Trophoblast cell (in vitro differentiated cells and primary cell): ENCODE data around the gene ZIC5. TPM values are rescaled to one million over a fixed set of nuclear protein-coding genes. Genes with fewer than 3 reads are reported as not detected.
A peak's percentile ranks its signal among the peaks of the same experiment; 100 is the strongest.

Experiments
- DNase-seq, 2 donors: peaks; one replicate each; pipeline ENCODE4 v3.0.0-alpha.2; 2016
- H2AFZ ChIP-seq: 2 replicates; pipeline ENCODE4 v1.6.1; 2013; ENCODE audit warnings: low read length, moderate library complexity, mild to moderate bottlenecking; ENCODE audit not compliant: insufficient read depth, poor library complexity
- H2AK5ac ChIP-seq: 2 replicates; pipeline ENCODE4 v1.6.1; 2013; ENCODE audit warnings: mild to moderate bottlenecking, low read length
- H2BK120ac ChIP-seq: 2 replicates; pipeline ENCODE4 v1.6.1; 2013; ENCODE audit warnings: low read length, mild to moderate bottlenecking, moderate library complexity; ENCODE audit not compliant: insufficient read depth, poor library complexity
- H2BK12ac ChIP-seq: 2 replicates; pipeline ENCODE4 v1.6.1; 2013; ENCODE audit warnings: mild to moderate bottlenecking, low read length, moderate library complexity
- H2BK5ac ChIP-seq: 2 replicates; pipeline ENCODE4 v1.6.1; 2013; ENCODE audit warnings: low read length, low read depth, moderate library complexity, mild to moderate bottlenecking; ENCODE audit not compliant: poor library complexity
- H3K14ac ChIP-seq: 2 replicates; pipeline ENCODE4 v1.6.1; 2013; ENCODE audit warnings: mild to moderate bottlenecking, low read length
- H3K18ac ChIP-seq: 2 replicates; pipeline ENCODE4 v1.6.1; 2013; ENCODE audit warnings: mild to moderate bottlenecking, low read length
- H3K23ac ChIP-seq: 2 replicates; pipeline ENCODE4 v1.6.1; 2013; ENCODE audit warnings: low read length
- H3K27ac ChIP-seq: 2 replicates; pipeline ENCODE4 v1.5.1; 2013; ENCODE audit warnings: low read depth, mild to moderate bottlenecking, inconsistent platforms, low read length, moderate library complexity
- H3K27me3 ChIP-seq: 2 replicates; pipeline ENCODE4 v1.6.1; 2013; ENCODE audit warnings: inconsistent platforms, mild to moderate bottlenecking, low read length, moderate library complexity; ENCODE audit not compliant: insufficient read depth
- H3K36me3 ChIP-seq, 2 experiments: 1 replicate in 1 of 2; 2 replicates in 1 of 2; pipeline ENCODE4 v1.6.1; 2013; ENCODE audit warnings: low read length in 2 of 2, mild to moderate bottlenecking in 2 of 2, moderate library complexity in 1 of 2; ENCODE audit not compliant: insufficient read depth in 2 of 2, control insufficient read depth in 1 of 2
- H3K4ac ChIP-seq: 2 replicates; pipeline ENCODE4 v1.6.1; 2013; ENCODE audit warnings: low read depth, mild to moderate bottlenecking, low read length, moderate library complexity
- H3K4me1 ChIP-seq, 2 experiments: 1 replicate in 1 of 2; 2 replicates in 1 of 2; pipeline ENCODE4 v1.6.1; 2013; ENCODE audit warnings: low read length in 2 of 2, mild to moderate bottlenecking in 2 of 2, moderate library complexity in 1 of 2; ENCODE audit not compliant: insufficient read depth in 2 of 2, control insufficient read depth in 1 of 2
- H3K4me2 ChIP-seq: 2 replicates; pipeline ENCODE4 v1.6.1; 2013; ENCODE audit warnings: inconsistent platforms, mild to moderate bottlenecking, low read length, moderate library complexity
- H3K4me3 ChIP-seq: 2 replicates; pipeline ENCODE4 v1.5.1; 2013; ENCODE audit warnings: mild to moderate bottlenecking, low read depth, low read length, inconsistent platforms
- H3K79me1 ChIP-seq: one replicate; pipeline ENCODE4 v1.6.1; 2013; ENCODE audit warnings: low read length
- H3K79me2 ChIP-seq: 2 replicates; pipeline ENCODE4 v1.6.1; 2013; ENCODE audit warnings: low read length, mild to moderate bottlenecking; ENCODE audit not compliant: control insufficient read depth, insufficient read depth, poor library complexity
- H3K9ac ChIP-seq: 2 replicates; pipeline ENCODE4 v1.6.1; 2013; ENCODE audit warnings: mild to moderate bottlenecking, low read length
- H3K9me3 ChIP-seq: 2 replicates; pipeline ENCODE4 v1.6.1; 2013; ENCODE audit warnings: low read depth, mild to moderate bottlenecking, control low read depth, inconsistent platforms, low read length; ENCODE audit not compliant: insufficient read depth
- H4K12ac ChIP-seq: 2 replicates; pipeline ENCODE4 v1.6.1; 2013; ENCODE audit warnings: low read depth, mild to moderate bottlenecking, low read length, moderate library complexity
- H4K8ac ChIP-seq: 2 replicates; pipeline ENCODE4 v1.6.1; 2013; ENCODE audit warnings: low read depth, mild to moderate bottlenecking, low read length, moderate library complexity
- H4K91ac ChIP-seq: one replicate; pipeline ENCODE4 v1.6.1; 2013; ENCODE audit warnings: low read depth, mild to moderate bottlenecking, low read length, moderate library complexity
- WGBS: extraction: QIAGEN DNeasy Blood & Tissue Kit; methylation state at CpG from one replicate; pipeline ENCODE4 v1.1.7; 2013; ENCODE audit warnings: missing lambda C conversion rate; ENCODE audit not compliant: insufficient read length, insufficient coverage; ENCODE audit errors: extremely low coverage; 5-methylcytosine and 5-hydroxymethylcytosine counted together
- polyA plus RNA-seq: library from polyadenylated mRNA; stranded (reverse); fragments of 200-250 nt; gene quantifications from 2 replicates; pipeline ENCODE4 v1.2.3, GENCODE V29; 2013

Gene ZIC5
- 0.01 TPM in 1 of 2 replicates, not detected in the other for polyA plus RNA-seq

DNA sequence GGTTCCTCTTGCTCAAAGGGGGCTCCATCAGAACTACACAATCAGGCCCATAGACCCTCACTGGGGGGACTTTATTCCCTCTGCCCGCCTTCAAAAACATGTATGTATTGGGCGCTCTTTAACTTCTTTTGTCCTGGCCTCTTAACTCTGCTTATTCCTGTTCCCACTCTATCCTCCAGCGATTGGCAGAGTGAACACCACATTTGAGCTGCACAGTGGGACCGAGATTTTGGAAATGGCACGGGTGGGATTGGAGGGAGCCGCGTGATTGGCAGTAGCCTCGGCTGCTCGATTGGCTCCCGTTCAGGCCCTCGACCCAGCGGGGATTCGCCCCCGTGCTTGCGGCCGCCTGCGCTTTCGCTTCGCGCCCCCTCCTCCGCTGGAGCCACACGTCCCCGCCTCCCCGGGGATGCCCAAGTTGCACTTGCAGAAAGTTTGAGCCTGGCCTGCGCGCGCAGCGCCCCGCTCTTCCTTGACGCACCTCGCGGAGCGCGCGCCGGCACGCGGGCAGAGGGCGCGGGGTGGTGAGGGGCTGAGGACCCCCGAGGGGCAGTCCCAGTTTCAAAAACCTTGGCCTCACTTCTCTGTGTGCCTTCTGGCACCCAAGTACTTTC lies at the start of gene ZIC5:
Gene ZIC5, minus strand, starts transcription at position 192 of the 614 bp plus-strand sequence. Its CDS starts 164 bp downstream, at position 28.
- no peak within 1 kb of the TSS for H3K23ac ChIP-seq

DNA sequence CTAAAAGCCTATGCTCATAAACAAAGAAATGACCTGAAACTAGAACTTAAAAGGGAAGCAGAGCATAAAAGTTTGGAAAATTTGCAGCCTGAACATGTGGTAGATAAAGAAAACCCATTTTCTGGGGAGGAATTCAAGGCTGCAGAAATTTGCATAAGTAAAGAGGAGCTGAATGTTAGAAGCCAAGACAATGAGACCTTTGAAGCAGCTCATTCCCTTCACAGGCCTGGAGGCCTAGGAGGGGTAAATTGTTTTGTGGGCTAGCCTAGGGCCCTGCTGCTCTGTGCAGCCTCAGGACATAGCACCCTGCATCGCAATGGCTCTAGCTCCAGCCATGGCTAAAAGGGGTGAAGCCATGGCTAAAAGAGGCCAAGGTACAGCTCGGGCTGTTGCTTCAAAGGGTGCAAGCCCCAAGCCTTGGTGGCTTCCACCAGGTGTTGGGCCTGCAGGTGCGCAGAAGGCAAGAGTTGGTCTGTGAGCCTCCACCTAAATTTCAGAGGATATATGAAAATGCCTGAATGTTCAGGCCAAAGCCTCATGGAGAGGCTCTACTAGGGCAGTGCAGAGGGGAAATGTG lies 48.3 kb upstream of the ZIC5 start:
- Histone ChIP-seq H3K4ac (no peak overlapping the region), H3K36me3 (no peaks in the 10 kb centered on the region), H3K23ac (no peak overlapping the region), H3K79me1 (no peaks in the 10 kb centered on the region), H3K79me2 (no peaks in the 10 kb centered on the region), H4K12ac (no peak overlapping the region), H3K4me2 (no peak overlapping the region), H4K91ac (no peak overlapping the region), H3K9ac (no peak overlapping the region), H3K4me1 (no peaks in the 10 kb centered on the region), H2AK5ac (no peak overlapping the region), H2BK5ac (no peak overlapping the region), H3K27me3 (no peaks in the 10 kb centered on the region), H3K27ac (no peak overlapping the region), H3K9me3 (no peaks in the 10 kb centered on the region), H4K8ac (no peak overlapping the region), H3K14ac (no peak overlapping the region), H2BK120ac (no peak overlapping the region), H2BK12ac (no peak overlapping the region), H3K4me3 (no peak overlapping the region), H3K18ac (no peak overlapping the region), H2AFZ (no peak overlapping the region)
- WGBS: no CpG with 5 or more reads among the region's 3 CpGs
- DNase-seq: peak; percentile 16 to 28

More for the DNA sequence above, at the start of gene ZIC5:
- Histone ChIP-seq H3K79me2 (no peaks in the 10 kb centered on the region), H3K27ac (no peak within 1 kb of the TSS), H2BK12ac (no peak within 1 kb of the TSS), H3K79me1 (no peaks in the 10 kb centered on the region), H3K4me2 (peak within 1 kb of the TSS; percentile 65), H2BK120ac (no peak within 1 kb of the TSS), H3K18ac (no peak within 1 kb of the TSS), H3K9ac (no peak within 1 kb of the TSS), H2BK5ac (no peak within 1 kb of the TSS), H3K27me3 (peaks cover 76% of the 10 kb centered on the region), H2AK5ac (no peak within 1 kb of the TSS), H4K91ac (no peak within 1 kb of the TSS), H3K4me1 (peaks cover 14 to 15% of the 10 kb centered on the region in 2 experiments), H2AFZ (peak within 1 kb of the TSS; percentile 10), H3K9me3 (peaks cover 6% of the 10 kb centered on the region), H3K4ac (no peak within 1 kb of the TSS), H4K8ac (no peak within 1 kb of the TSS), H4K12ac (no peak within 1 kb of the TSS), H3K14ac (no peak within 1 kb of the TSS), H3K36me3 (no peaks in the 10 kb centered on the region), H3K4me3 (no peak within 1 kb of the TSS)
- DNase-seq: no peak
- WGBS: no CpG with 5 or more reads among the region's 41 CpGs

- Histone ChIP-seq H3K9ac (no peak overlapping the region), H3K4me2 (no peak overlapping the region), H3K27me3 (no peaks in the 10 kb centered on the region), H3K9me3 (no peaks in the 10 kb centered on the region), H3K14ac (no peak overlapping the region), H3K4me1 (no peaks in the 10 kb centered on the region), H3K4me3 (no peak overlapping the region), H3K18ac (no peak overlapping the region), H3K79me1 (no peaks in the 10 kb centered on the region), H2AK5ac (no peak overlapping the region), H3K27ac (no peak overlapping the region), H3K4ac (no peak overlapping the region), H3K23ac (no peak overlapping the region), H2BK12ac (no peak overlapping the region), H3K79me2 (no peaks in the 10 kb centered on the region), H4K91ac (no peak overlapping the region), H2AFZ (no peak overlapping the region), H2BK120ac (no peak overlapping the region), H4K8ac (no peak overlapping the region), H3K36me3 (no peaks in the 10 kb centered on the region), H2BK5ac (no peak overlapping the region), H4K12ac (no peak overlapping the region)
- WGBS: no CpG with 5 or more reads among the region's 1 CpG
- peak in 1 of 2 donors; percentile 44 for DNase-seq
Observed at GRCh38 chr13:100014621-100015020, 43.1 kb upstream of the ZIC5 start.

- H2BK12ac ChIP-seq: no peak overlapping the region
- H3K9me3 ChIP-seq: no peaks in the 10 kb centered on the region
- H3K14ac ChIP-seq: no peak overlapping the region
- no peak overlapping the region for H3K27ac ChIP-seq
- no peak overlapping the region for H2AFZ ChIP-seq
- H3K79me1 ChIP-seq: no peaks in the 10 kb centered on the region
- H3K9ac ChIP-seq: no peak overlapping the region
- no peak overlapping the region for H2BK5ac ChIP-seq
- H3K4me3 ChIP-seq: no peak overlapping the region
- no peak overlapping the region for H2AK5ac ChIP-seq
- no peak overlapping the region for H4K91ac ChIP-seq
- peaks cover 24% of the 10 kb centered on the region for H3K27me3 ChIP-seq
- H3K23ac ChIP-seq: no peak overlapping the region
- no peak overlapping the region for H3K18ac ChIP-seq
- H3K36me3 ChIP-seq: no peaks in the 10 kb centered on the region
- H4K8ac ChIP-seq: no peak overlapping the region
- no CpG with 5 or more reads among the region's 11 CpGs for WGBS
- H3K4me1 ChIP-seq: peaks cover 8 to 10% of the 10 kb centered on the region in 2 experiments
- no peaks in the 10 kb centered on the region for H3K79me2 ChIP-seq
- H3K4me2 ChIP-seq: no peak overlapping the region
- H2BK120ac ChIP-seq: no peak overlapping the region
- no peak overlapping the region for H4K12ac ChIP-seq
- DNase-seq: no peak
- H3K4ac ChIP-seq: no peak overlapping the region
Observed at GRCh38 chr13:99998261-99998660, 26.7 kb upstream of the ZIC5 start.
